GM21786 (cell line): ENCODE results near the gene ACADS.
A peak's percentile ranks its signal among the peaks of the same experiment; 100 is the strongest.

Experiments
- ATAC-seq: cut with Tn5 transposase; IDR thresholded peaks from one replicate; pipeline ENCODE4 v1.9.1; 2021; ENCODE audit not compliant: unreplicated experiment

The ACADS gene, protein sequence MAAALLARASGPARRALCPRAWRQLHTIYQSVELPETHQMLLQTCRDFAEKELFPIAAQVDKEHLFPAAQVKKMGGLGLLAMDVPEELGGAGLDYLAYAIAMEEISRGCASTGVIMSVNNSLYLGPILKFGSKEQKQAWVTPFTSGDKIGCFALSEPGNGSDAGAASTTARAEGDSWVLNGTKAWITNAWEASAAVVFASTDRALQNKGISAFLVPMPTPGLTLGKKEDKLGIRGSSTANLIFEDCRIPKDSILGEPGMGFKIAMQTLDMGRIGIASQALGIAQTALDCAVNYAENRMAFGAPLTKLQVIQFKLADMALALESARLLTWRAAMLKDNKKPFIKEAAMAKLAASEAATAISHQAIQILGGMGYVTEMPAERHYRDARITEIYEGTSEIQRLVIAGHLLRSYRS

DNA sequence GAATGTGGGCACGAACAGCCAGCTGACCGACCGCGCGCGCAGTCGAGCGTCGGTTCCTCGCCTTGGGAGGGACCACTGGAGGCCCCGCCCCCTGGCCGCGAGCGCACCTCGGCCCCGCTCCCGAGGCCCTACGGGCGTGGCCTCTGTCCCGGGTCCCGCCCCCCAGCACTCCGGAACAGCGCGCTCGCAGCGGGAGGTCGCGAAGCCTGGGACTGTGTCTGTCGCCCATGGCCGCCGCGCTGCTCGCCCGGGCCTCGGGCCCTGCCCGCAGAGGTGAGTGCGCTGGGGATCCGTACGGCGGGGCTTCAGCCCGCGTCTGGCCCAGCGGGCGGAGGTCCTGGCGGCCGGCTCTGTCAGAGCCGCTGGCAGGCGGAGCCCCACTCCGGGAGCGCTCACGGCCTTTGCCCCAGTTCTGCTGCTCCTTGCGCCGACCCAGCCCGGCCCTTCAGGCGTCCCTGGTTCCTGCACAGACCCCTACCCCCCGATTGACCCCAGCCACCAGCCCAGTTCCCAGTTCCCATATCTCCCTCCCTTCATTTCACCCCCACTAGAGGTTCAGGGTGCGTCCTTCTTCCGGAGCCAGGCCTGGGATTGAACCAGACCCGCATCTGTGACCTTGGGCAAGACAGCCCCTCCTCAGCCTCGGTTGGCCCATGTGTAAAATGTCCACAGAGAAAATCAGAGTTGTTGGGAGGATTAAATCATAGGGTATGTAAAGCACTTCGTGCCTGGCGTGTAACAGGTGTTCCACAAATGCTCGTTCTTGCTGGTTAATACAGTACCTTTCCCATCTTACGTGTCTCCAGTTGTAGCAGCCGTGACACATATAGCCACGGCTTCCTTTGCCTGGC lies at the start of gene ACADS:
Gene ACADS, plus strand, starts transcription at position 168 of the 851 bp plus-strand sequence. Its CDS starts 60 bp downstream, at position 228.
- peak; percentile 92 for ATAC-seq

DNA sequence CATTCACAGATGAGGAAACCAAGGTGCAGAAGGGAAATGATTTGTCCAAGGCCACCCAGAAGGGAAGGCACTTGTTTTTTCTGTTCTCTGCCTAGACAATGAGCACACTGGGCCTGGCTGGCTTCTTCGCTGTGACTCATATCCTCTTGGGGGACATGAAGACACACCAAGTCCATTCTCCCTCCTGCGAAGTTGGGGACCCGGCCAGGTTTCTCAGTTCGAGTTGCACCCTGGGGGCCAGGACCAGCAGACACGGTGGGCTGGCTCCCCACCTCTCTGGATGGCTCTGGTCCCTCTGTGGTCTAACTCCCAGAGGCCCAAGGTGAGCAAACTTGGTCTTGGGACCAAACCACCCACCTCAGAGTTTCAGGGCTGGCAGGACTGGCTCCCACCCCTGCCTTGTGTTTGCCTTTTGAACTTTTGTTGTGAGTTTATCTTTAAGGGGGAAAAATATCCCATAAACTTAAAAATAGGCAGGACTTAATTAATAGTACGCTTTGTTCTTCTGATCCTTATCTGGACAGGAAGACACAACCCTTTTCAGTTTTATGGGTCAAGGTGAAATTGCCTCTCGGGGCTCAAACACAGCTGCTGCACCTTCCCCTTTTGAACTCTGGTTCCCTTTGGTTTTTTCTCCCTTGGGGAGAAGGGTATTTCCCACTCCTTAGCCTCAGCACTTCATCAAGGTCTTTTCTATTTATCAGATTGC lies 47.7 kb upstream of the ACADS start:
- ATAC-seq, result peak; percentile 66

DNA sequence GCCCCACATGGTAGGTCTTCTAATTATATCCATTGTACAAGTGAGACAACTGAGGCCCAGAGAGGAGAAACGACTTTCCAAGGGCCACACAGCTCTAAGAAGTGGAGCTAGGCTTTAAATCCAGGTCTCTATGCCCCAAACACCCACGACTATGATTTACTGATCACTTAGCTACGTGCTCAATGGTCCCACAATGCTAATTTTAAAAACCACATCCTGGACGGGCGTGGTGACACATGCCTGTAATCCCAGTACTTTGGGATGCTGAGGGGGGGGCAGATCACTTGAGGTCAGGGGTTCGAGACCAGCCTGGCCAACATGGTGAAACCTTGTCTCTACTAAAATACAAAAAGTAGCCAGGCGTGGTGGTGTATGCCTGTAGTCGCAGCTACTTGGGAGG lies 47.1 kb upstream of the ACADS start:
- no peak for ATAC-seq

DNA sequence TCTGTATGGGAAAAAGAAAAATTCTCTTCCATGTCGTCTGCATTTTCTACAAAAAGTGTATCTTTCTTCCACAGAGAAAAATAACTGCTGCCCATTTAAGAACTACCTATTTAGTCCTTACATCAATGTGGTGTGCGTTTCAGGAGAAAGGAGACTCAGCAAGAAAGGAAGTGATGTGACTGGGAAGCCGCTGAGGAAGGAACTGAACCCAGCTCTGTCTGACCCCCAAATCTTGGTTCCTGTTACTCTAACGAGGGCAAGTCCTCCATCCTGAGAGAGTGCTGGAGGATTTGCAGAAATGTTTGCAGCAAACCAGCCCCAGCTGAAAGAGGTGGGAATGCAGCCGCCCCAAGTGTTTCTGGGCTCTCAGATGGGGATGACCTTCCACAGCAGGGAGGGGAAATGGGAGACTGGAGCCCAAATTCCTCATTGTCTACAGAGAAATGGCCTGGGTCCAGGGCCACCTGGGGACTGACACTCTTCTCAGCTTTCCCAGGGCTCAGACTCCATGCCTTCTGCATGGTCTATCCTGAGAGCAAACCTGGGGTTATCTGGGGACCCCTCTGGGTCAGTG lies 45.4 kb upstream of the ACADS start:
- no peak for ATAC-seq

DNA sequence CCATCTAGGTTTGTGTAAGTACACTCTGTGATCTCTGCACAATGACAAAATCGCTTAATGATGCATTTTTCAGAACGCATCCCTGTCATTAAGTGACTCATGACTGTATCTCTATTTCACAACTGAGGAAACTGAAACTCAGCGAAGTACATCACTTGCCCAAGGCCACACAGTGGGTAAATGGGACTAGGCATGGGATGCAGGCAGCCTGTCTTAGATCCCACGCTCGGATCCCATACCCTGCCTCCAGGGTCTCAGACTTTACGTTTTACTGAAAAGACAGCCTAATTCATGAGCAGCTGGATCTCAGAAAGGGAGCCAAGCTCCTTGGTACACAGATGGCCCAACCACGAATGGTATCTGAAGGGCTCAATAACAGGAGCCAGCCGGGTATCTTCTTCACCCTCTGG lies 41.1 kb upstream of the ACADS start:
- ATAC-seq, result peak; percentile 14

DNA sequence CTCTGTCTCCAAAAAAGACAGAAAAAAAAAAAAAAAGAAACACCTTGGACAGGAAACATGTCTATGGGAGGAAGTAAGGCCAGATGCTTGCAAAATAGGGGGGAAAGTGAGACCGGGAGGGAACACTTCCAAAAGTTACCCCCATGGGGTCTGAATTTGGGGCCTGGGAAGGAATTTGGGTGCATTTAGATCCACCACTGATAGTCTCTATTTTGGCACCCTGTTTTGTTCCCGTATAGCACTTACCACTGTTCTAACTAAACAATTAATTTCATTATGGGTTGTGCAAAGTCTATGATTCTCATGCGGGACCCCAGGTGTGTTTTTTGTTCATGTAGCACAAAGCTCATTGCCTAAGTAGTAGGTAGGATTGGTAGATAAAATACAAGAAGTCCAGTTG lies 40.1 kb upstream of the ACADS start:
- no peak for ATAC-seq

DNA sequence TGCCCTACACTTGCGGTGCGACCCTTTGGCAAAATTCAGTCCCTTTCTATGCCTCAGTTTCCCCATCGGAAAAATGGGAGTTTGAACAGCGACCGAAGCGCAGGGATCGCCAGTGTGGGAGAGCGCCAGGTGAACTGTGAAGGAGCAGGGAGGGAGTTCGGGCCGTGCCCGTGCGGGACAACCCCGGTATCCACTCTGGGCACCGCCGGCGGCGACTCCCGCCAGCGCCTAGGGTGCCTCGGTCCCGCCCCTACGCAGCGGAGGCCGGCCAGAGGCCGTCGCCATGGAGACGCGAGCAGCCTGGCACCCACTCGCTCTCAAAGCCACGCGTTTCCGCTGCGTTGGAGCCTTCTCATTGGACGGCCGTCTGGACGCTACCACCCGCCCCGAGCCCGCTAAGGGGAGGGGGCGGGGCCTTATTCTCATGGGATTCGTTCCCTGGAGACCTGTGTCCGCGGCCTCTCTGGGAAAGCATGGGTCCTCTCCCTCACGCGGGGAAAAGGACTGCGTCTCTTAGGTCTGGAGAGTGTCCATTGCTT lies 39.4 kb upstream of the ACADS start:
- ATAC-seq, result peak; percentile 59

DNA sequence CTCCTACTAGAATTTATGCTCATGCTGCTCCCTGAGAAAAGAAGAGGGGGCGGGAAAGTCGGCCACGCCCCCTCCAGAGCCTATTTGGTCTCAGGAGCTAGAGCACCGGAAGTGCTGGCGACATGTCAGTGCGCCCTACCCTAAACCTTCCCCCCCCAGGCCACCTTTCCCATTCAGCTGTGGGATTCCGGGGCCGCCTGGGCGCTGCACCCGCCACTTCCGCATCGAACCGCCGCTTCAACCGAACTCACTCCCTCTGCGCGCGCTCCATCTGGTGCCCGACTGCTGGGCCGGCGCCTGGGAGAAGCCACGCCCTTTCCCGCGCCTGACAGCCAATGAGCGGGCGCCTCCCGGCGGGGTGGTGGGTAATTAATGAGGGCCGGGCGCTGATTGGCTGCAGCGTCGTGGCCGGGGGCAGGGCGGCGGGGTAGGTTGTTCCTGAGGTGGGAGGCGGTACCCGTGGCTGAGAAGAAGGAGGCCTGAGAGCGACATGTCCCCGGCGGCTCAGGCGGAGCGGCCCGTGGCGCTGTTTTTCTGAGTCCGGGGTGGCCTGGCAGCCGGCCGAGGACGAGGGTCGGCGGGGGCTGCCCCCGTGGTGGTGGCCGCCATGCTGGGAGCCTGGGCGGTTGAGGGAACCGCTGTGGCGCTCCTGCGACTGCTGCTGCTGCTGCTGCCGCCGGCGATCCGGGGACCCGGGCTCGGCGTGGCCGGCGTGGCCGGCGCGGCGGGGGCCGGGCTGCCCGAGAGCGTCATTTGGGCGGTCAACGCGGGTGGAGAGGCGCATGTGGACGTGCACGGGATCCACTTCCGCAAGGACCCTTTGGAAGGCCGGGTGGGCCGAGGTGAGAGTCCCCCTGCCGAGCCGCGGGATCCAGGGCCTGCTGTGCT lies 38.7 kb upstream of the ACADS start, which contains the start of gene MLEC:
Gene MLEC, plus strand, starts transcription at position 460 of the 888 bp plus-strand sequence. Its CDS starts 148 bp downstream, at position 608.
- ATAC-seq, result peak; percentile 59

DNA sequence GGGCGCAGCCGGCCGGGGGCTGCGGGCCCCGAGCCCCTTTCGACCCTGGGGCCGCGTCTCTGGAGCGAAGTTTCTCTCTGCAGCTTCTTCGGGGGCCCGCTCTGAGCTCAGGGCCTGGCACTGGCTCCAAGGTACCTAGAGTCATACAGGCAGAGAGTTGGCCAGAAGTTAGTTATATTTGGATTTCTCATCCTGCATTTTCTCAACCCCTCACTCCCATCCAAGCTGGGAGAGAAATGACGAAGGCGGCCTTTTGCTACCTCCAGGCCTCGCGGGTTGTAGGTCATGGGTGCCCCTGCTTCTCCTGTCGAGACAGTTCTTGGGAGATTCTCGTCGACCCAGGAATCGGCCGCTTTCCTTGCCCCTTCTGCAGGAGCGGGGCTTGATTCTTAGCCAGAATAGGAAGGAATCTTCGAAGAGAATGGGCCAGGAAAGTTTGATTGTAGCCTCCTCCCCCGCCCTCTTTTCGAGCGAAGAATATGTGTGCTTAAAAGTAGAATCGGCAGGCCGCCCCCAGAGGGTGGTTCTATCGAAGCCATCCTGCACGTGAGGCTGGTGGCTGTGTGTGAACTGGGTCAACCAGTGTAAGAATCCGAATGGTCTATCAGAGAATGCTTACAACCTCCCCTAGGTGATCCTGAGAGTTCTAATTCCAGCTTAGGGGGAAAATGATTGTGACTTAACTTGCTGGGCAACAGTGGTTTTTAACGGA lies 37.9 kb upstream of the ACADS start:
- no peak for ATAC-seq

DNA sequence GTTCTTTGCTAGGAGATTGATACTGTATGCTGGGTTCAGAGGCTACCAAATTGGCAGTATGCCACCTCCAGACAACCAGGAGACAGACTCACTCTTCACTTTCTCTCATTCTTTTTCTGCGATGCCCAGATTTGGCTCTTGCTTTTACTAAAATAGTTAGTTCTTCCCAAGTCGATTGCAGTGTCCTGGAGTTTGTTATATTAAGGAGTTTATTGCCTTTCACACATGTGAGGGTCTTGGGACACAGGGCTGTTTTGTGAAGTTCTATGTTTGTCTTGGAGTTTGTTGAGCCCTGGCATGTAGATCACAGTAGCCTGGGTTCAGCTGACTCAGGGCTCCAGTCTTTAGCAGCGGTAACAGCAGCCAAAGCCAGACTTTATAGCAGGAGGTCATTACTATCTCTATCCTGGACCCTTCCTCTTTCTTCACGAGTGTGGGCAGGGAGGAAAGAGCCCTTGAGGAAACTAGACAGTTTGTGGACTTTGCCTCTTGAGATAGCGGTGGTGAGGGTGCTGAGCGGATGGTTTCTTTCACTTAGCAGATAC lies 37.0 kb upstream of the ACADS start:
- no peak for ATAC-seq

DNA sequence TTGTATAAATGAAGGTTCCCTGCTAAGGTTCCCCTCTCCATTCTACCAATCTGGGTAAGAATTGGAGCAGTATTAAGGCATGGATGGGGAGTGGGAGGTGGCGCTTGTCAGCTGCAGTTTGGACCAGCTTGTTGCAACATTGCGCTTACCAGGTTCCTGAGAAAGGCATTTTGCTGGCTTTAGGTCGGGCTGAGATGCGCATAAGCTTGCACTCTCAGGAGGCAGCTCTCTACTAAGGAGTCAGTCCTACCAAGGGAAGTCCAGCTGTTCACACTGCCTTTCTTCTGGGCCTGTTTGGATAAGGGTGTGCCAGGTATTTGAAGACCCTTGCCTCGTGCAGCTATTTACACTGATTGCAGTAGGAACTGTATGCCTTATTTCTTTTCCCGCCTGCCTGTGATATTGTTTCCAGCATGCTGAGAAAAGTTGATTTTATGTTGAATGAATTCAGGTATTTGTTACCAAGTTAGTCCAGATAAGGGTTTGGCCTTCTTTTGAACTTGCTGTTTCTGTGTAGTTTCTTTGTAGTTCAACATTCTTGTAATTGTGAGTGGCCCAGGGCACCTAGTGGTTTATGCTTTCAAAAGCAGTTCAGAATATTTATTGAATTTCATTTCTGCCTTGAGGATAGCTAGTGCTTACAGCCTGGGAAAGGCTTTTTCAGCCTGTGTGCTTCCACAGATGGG lies 36.1 kb upstream of the ACADS start:
- no peak for ATAC-seq

DNA sequence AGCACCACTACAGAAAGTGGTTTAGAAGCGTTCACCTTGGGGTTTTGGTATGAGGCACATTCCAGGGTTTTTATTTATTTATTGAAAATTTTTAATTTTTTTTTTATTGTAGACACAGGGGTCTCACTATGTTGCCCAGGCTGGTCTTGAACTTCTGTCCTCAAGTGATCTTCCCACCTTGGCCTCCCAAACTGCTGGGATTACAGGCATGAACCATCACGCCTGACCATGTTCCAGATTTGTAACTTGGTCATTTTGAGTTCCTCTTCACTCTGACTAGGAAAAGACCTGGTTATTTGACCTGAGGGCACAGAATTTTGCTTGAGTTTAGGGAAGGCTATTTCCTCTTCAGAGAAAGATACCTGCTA lies 35.6 kb upstream of the ACADS start:
- ATAC-seq, result no peak

DNA sequence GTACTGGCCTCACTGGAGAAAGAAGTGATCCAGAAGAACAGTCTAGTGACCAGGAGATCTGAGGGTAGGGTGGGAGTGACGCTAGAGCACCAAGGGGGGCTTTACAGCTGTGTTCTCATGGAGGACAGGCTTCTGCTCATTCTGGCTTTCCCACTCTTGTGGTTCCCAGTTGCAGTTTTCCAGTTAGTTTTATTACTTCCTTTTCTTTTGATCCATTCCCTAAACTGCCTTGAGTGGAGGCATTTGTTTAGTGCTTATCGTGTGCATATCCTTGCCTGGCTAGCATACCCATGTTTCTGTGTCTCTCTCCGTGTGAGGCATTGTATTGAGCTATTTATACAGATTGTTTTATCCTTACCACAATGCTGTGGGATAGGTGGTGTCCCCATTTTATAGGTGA lies 34.6 kb upstream of the ACADS start:
- ATAC-seq, result no peak

DNA sequence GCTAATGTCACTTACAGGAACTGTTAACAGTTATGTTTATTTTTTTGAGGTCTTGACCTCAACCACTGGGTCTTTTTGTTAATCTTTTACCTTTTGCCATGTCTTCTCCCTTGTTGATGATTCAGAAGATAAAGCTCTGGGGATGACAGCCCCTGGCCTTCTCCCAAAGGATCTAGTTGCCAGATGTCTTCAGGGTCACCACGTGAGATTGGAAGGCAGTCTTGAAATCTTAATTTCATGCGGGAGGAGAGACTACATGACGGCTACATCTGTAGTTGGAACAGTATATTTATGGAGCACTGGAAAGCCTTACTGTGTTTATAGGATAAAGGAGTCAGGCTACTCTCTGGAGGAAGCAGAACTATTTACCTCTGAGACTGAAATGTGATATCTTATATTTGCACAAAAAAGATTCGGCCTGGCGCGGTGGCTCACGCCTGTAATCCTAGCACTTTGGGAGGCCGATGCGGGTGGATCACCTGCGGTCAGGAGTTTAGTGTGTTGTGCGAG lies 33.0 kb upstream of the ACADS start:
- ATAC-seq, result no peak

DNA sequence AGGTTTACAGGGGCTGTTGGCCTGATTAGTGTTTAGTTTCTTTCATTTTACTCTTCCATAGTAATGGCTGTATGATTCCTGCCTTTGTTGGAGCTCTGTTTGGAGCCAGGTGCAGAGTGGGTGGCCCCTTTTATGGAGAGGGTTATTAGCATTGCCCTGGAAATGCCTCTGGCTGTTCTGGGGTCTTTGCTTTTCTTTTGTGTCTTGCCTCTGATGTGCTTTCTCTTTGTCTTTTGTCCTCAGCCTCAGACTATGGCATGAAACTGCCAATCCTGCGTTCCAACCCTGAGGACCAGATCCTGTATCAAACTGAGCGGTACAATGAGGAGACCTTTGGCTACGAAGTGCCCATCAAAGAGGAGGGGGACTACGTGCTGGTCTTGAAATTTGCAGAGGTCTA lies 31.8 kb upstream of the ACADS start:
- no peak for ATAC-seq

DNA sequence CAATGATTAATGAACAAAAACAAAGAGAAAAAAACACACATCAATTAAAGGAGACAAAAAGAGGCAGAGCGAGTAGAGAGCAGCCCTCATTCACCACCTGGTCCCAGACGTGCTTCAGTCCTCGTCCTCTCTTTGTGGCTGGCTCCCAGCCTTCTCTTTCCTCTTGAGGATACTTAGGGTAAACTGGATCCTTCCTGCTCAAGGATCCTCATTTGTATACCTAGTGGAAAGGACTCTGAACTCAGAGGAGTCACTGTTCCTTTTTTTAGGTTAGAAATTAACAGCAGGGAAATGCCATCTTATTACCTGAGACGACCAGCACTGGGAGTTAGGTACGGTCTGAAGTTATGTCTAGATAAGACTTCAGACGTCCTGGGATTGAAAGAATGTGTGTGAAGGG lies 29.0 kb upstream of the ACADS start:
- ATAC-seq, result no peak

DNA sequence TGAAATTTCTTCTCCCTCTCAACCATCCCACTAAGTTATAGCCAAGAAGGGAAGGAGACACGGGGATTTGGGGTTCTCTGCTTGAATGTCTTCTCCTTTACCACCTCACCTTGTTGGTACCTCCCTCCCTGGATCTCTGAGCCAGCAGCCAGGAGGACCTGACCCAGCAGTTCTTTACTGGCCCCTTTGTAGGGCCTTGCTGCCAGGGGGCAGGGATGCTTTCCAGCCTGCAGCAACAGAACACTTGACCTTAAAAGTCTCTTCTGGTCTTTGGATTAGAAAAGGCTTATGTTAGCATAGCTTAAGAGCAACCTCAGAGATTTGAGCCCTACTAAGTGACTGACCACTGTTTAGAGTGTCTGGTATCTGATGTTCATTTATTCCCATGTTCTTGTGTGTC lies 28.3 kb upstream of the ACADS start:
- ATAC-seq, result no peak

DNA sequence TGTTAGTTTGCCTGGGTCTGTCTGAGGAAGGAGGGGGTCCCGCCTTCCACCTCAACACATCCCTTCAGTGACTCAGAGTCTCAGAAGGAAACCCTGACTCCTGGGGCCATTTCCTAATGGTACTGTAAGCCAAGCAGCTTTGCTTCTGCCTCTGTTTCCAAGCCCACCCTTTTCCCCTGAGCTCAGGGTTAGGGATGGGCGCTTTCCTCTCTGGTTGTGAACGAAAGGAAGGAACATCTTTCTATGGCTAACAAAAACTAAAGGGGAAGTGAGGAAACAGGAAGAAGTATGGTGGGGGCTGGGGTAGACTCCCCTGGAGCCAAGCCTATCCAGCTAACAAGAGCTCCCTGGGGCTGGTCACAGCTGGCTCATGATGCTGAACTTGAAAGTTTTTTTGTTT lies 27.0 kb upstream of the ACADS start:
- no peak for ATAC-seq
